Umbilical cord (tissue), 2 donors: ENCODE data around the gene HUWE1. TPM values are rescaled to one million over a fixed set of nuclear protein-coding genes. Genes with fewer than 3 reads are reported as not detected.
"Not testable (repeated sequence)": the region's sequence is repeated elsewhere in the genome, so short reads cannot be mapped to it uniquely, and the experiment has no call there.

ENCODE experiments used
- DNase-seq: peaks from one replicate; pipeline ENCODE4 v3.0.0-alpha.2; 2015; ENCODE audit warnings: low spot score
- total RNA-seq: library from RNA; depleted of rRNA; stranded (reverse); fragments of >200 nt; gene quantifications from one replicate; pipeline ENCODE4 v1.2.3, GENCODE V29; 2014; ENCODE audit warnings: low replicate concordance; ENCODE audit not compliant: insufficient read depth

The HUWE1 gene
- total RNA-seq, 1 donor from 2014 or later = 83.1 TPM

- not testable (repeated sequence) for DNase-seq
Measured at GRCh38 chrX:53531255-53531966, 155.1 kb downstream of the HUWE1 start.

- DNase-seq = no peak
Measured at GRCh38 chrX:53526999-53527398, 159.5 kb downstream of the HUWE1 start.

- no peak for DNase-seq
Measured at GRCh38 chrX:53511322-53511721, 175.2 kb downstream of the HUWE1 start.

- DNase-seq = not testable (repeated sequence)
Measured at GRCh38 chrX:53504035-53504434, 182.5 kb downstream of the HUWE1 start.

- DNase-seq = peak; percentile 42
Measured at GRCh38 chrX:53494436-53494835, 192.1 kb downstream of the HUWE1 start.

- DNase-seq = no peak
Measured at GRCh38 chrX:53486285-53486684, 200.2 kb downstream of the HUWE1 start.

GRCh38 chrX:53483838-53484405 is 202.6 kb downstream of the HUWE1 start:
- DNase-seq = no peak

GRCh38 chrX:53483416-53483815 is 203.1 kb downstream of the HUWE1 start:
- no peak for DNase-seq
